ENCODE measurements around the gene STK33. TPM values are rescaled to one million over a fixed set of nuclear protein-coding genes. Genes with fewer than 3 reads are reported as not detected.

The STK33 gene
- total RNA-seq, 1 donor from 2014 or later, result 0.53 TPM

GRCh38 chr11:8587915-8588314 lies 6.1 kb downstream of the STK33 start:
- DNase-seq (ENCODE audit: low read depth), result no peak
- no peak for TF ChIP-seq CTCF (IDR thresholded peaks at IDR 0.05; ENCODE audit: insufficient read depth, low read length, severe bottlenecking)
- FAIRE-seq, result no peak
- Histone ChIP-seq H3K4me3 (ENCODE audit: low read depth, low read length) (no peak overlapping the region), H3K27me3 (ENCODE audit: control insufficient read depth, insufficient read depth, low read length) (no peaks in the 10 kb centered on the region), H3K36me3 (ENCODE audit: control insufficient read depth, insufficient read depth, low read length) (no peaks in the 10 kb centered on the region)

DNA sequence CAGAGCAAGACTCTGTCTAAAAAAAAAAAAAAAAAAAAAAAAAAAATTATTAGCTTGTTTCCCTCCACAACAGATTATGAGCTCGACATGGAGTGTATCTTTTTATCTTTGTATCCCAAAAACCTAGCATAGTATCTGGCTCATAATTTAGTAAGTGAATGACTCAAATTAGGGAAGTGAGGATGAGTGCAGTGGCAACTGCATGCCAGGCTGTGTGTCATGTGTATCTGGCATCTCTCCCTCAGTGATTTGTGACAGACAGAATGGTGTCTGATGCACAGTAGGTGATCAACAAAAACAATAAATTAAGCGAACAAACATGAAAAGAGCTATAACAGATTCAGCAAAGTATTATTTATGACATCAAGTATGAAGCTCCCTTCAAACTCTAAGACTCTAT lies 7.2 kb downstream of the STK33 start:
- Histone ChIP-seq H3K36me3 (ENCODE audit: control insufficient read depth, insufficient read depth, low read length) (no peaks in the 10 kb centered on the region), H3K4me3 (ENCODE audit: low read depth, low read length) (no peak overlapping the region), H3K27me3 (ENCODE audit: control insufficient read depth, insufficient read depth, low read length) (no peaks in the 10 kb centered on the region)
- TF ChIP-seq CTCF (IDR thresholded peaks at IDR 0.05; ENCODE audit: insufficient read depth, low read length, severe bottlenecking), result no peak
- DNase-seq (ENCODE audit: low read depth) (no peak), FAIRE-seq (no peak)

DNA sequence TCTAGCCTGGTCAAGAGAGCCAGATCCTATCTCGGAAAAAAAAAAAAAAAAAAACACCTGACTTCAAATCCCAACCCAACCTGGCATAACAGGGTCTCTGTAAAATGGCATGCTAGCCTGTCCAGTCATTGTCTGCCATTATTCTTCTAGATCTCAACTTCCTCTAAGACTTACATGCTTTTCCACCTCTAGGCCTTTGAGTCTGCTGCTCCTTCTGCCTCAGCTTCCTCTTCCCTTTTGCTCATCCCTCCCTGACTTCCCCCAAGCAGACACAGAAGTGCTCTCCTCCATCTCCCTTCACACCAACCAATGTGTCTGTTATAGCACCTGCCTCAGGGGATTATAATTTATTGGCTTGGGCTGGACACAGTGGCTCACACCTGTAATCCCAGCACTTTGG lies 7.8 kb downstream of the STK33 start:
- TF ChIP-seq CTCF (IDR thresholded peaks at IDR 0.05; ENCODE audit: insufficient read depth, low read length, severe bottlenecking), result no peak
- Histone ChIP-seq H3K36me3 (ENCODE audit: control insufficient read depth, insufficient read depth, low read length) (no peaks in the 10 kb centered on the region), H3K4me3 (ENCODE audit: low read depth, low read length) (no peak overlapping the region), H3K27me3 (ENCODE audit: control insufficient read depth, insufficient read depth, low read length) (no peaks in the 10 kb centered on the region)
- FAIRE-seq (no peak), DNase-seq (ENCODE audit: low read depth) (no peak)

DNA sequence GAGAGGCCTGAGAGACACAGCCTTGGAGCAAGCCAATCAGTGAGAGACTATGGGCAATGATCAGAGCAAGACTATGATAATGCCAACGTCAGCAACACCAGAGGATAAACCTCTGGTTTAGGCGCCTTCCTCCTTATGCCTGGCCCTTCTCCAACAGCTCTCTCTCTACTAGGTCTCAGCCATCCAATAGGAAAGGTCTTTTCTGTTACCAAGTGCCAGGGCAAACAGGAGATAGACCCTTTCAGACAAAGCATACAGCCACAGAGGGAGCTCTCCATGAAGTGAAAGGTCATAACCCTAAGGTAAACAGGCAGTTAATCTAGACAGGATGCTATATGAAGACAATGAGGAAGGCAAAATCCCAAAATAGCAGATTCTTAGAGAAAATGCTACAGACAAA lies 9.5 kb downstream of the STK33 start:
- H3K27me3 ChIP-seq (ENCODE audit: control insufficient read depth, insufficient read depth, low read length), result no peaks in the 10 kb centered on the region
- no peak for FAIRE-seq
- no peak for DNase-seq (ENCODE audit: low read depth)

DNA sequence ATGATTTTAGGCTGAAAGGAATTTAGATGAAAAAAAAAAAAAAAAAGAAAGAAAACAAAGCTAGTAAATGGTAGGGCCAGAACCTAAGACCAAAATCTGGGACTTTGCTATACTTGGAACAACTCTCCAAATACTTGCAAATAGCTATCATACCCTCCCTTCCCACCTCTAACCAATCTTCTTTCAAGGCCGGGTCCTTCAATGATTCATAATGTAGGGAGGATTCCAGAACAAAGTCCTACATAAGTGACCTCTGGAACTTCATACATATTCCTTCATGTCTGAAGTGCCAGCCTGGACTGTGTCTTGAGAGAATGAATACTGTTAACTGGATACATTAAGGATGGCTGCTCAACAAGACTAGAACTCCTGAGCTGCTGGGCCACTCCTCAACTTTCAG lies 9.9 kb downstream of the STK33 start:
- FAIRE-seq (no peak), DNase-seq (ENCODE audit: low read depth) (no peak)
- no peak for TF ChIP-seq CTCF (IDR thresholded peaks at IDR 0.05; ENCODE audit: insufficient read depth, low read length, severe bottlenecking)
- Histone ChIP-seq H3K27me3 (ENCODE audit: control insufficient read depth, insufficient read depth, low read length) (no peaks in the 10 kb centered on the region), H3K36me3 (ENCODE audit: control insufficient read depth, insufficient read depth, low read length) (no peaks in the 10 kb centered on the region), H3K4me3 (ENCODE audit: low read depth, low read length) (no peak overlapping the region)

More for the DNA sequence above, 9.5 kb downstream of the STK33 start:
- Histone ChIP-seq H3K4me3 (ENCODE audit: low read depth, low read length) (no peak overlapping the region), H3K36me3 (ENCODE audit: control insufficient read depth, insufficient read depth, low read length) (no peaks in the 10 kb centered on the region)
- TF ChIP-seq CTCF (IDR thresholded peaks at IDR 0.05; ENCODE audit: insufficient read depth, low read length, severe bottlenecking), result no peak

- Histone ChIP-seq H3K4me3 (ENCODE audit: low read depth, low read length) (no peak overlapping the region), H3K27me3 (ENCODE audit: control insufficient read depth, insufficient read depth, low read length) (no peaks in the 10 kb centered on the region), H3K36me3 (ENCODE audit: control insufficient read depth, insufficient read depth, low read length) (no peaks in the 10 kb centered on the region)
- FAIRE-seq, result no peak
- no peak for TF ChIP-seq CTCF (IDR thresholded peaks at IDR 0.05; ENCODE audit: insufficient read depth, low read length, severe bottlenecking)
- DNase-seq (ENCODE audit: low read depth), result no peak
These were observed 12.7 kb downstream of the STK33 start for GRCh38 chr11:8581300-8581699.
